Kidney (tissue), 14 donors: ENCODE data around the gene ZDBF2. TPM values are rescaled to one million over a fixed set of nuclear protein-coding genes. Genes with fewer than 3 reads are reported as not detected.

Source experiments
- DNase-seq, 5 donors: peaks; one replicate each; pipeline ENCODE4 v3.0.0-alpha.2; 2013 to 2020
- FAIRE-seq: peaks from 2 replicates; lab custom pipeline; 2012; peaks lifted over from hg19 to GRCh38; lab: Jason Lieb, UNC
- H3K27ac ChIP-seq, 2 donors: one replicate each; pipeline ENCODE4 v1.7.0; 2013; ENCODE audit warnings: low read depth in 2 of 2, low read length in 2 of 2, inconsistent platforms in 1 of 2
- H3K27me3 ChIP-seq: one replicate; pipeline ENCODE4 v1.7.1; 2013; ENCODE audit warnings: low read length, inconsistent platforms; ENCODE audit not compliant: control insufficient read depth, insufficient read depth
- H3K36me3 ChIP-seq, 3 donors: one replicate each; pipeline versions ENCODE4 v1.7.0 to v1.7.1; 2013; ENCODE audit warnings: low read length in 3 of 3, control low read depth in 1 of 3, inconsistent platforms in 1 of 3; ENCODE audit not compliant: insufficient read depth in 3 of 3, control insufficient read depth in 2 of 3
- H3K4me1 ChIP-seq, 3 donors: one replicate each; pipeline versions ENCODE4 v1.7.0 to v1.7.1; 2013; ENCODE audit warnings: low read length in 3 of 3, inconsistent platforms in 1 of 3, low read depth in 1 of 3; ENCODE audit not compliant: control insufficient read depth in 2 of 3, insufficient read depth in 2 of 3
- H3K4me3 ChIP-seq, 3 donors: one replicate each; pipeline versions ENCODE4 v1.7.0 to v1.8.1; 2013; ENCODE audit warnings: low read length in 3 of 3, control low read depth in 1 of 3, inconsistent platforms in 1 of 3
- H3K9ac ChIP-seq, 3 donors: one replicate each; pipeline versions ENCODE4 v1.7.0 to v1.7.1; 2013; ENCODE audit warnings: low read length in 3 of 3, control low read depth in 1 of 3, inconsistent platforms in 1 of 3
- H3K9me3 ChIP-seq, 3 donors: one replicate each; pipeline versions ENCODE4 v1.7.0 to v1.7.1; 2013; ENCODE audit warnings: low read length in 3 of 3, control low read depth in 1 of 3, inconsistent platforms in 1 of 3; ENCODE audit not compliant: control insufficient read depth in 2 of 3, insufficient read depth in 1 of 3
- intact Hi-C: fragments of 100-400 bp; cut with DNase I; formaldehyde crosslinking; loops from one replicate; pipeline ENCODE4 v1.11.1; 2022
- polyA plus RNA-seq: library from polyadenylated mRNA; stranded (reverse); fragments of 350-450 nt; fragmentation: Illumina TruSeq; extraction: RNeasy Lipid Tissue Mini Kit (QIAGEN cat#74804); gene quantifications from one replicate; pipeline ENCODE4 v1.2.3, GENCODE V29; 2014; ENCODE audit warnings: low read depth, low replicate concordance; ENCODE audit not compliant: insufficient read depth
- total RNA-seq: library from RNA; stranded (reverse); fragmentation: NEBNext Ultra II Directional; extraction: Animal tissue kit (Norgen Biotek cat#: 25700); gene quantifications from one replicate; pipeline ENCODE4 v1.2.1, GENCODE V29; 2021
- TF ChIP-seq, protein P1 (sequence below): IDR thresholded peaks from 3 replicates; pipeline ENCODE4 v1.5.1; 2012; ENCODE audit warnings: mild to moderate bottlenecking, moderate library complexity, borderline replicate concordance; ENCODE audit not compliant: insufficient read depth; ENCODE audit errors: extremely low read depth
- donor health status: control.
- donor health status: control.
- donor health status: control.
- donor health status: control.
- donor health status: control.
- donor health status: DM: yes; HTN: yes; CAD: no.
- donor health status: Normal renal cell carcinoma (clear cell type).

ZDBF2 gene
- total and polyA plus RNA-seq, 2 donors from 2014 or later, result 0.90 to 10.5 TPM

DNA sequence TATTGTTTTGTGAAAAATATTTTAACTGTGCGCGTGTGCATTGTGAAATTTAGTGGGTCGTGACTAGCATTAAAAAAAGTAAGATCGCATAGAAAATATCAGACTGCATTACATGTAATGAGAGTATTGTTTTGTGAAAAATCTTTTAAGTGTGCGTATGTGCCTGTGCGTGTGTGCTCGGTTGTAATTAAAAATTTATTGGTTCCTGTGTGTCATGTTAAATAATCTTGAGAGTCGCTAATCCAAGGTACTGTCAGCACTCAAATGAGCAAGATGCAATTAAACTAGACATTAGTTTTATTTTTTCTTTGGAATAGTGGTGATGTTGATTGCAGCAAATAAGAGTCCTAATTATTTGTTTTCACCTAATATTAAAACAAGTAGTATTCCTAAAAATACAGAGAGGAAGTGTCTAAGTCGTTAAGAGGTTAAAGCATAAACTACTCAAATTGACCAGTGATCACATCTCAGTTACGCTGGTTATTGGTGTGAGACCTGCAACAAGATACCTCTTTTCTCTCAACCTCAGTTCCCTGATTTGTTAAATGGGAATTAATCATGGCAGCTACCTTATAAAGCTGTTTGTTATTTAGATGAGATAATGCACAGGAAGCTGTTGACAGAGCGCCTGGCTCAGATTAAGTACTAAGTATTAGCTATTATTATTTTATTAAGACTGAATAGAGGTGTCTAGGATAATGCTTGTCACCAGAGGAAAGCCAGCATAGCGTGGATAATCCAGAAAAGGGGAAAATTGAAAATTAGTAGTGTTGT, 1.9 kb downstream of the ZDBF2 start:
- H3K4me1 ChIP-seq, result no peaks in the 10 kb centered on the region
- H3K36me3 ChIP-seq, result no peaks in the 10 kb centered on the region
- FAIRE-seq, result no peak
- H3K27ac ChIP-seq, result no peak overlapping the region
- H3K27me3 ChIP-seq, result peaks cover 25% of the 10 kb centered on the region
- intact Hi-C loops, result no loop called here
- DNase-seq, result peak in 1 of 5 donors; percentile 16
- TF ChIP-seq, protein P1, sequence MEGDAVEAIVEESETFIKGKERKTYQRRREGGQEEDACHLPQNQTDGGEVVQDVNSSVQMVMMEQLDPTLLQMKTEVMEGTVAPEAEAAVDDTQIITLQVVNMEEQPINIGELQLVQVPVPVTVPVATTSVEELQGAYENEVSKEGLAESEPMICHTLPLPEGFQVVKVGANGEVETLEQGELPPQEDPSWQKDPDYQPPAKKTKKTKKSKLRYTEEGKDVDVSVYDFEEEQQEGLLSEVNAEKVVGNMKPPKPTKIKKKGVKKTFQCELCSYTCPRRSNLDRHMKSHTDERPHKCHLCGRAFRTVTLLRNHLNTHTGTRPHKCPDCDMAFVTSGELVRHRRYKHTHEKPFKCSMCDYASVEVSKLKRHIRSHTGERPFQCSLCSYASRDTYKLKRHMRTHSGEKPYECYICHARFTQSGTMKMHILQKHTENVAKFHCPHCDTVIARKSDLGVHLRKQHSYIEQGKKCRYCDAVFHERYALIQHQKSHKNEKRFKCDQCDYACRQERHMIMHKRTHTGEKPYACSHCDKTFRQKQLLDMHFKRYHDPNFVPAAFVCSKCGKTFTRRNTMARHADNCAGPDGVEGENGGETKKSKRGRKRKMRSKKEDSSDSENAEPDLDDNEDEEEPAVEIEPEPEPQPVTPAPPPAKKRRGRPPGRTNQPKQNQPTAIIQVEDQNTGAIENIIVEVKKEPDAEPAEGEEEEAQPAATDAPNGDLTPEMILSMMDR, result no peak
- no peaks in the 10 kb centered on the region for H3K9me3 ChIP-seq
- H3K4me3 ChIP-seq, result peak overlapping the region in 1 of 3 donors; percentile 81
- H3K9ac ChIP-seq, result no peak overlapping the region

DNA sequence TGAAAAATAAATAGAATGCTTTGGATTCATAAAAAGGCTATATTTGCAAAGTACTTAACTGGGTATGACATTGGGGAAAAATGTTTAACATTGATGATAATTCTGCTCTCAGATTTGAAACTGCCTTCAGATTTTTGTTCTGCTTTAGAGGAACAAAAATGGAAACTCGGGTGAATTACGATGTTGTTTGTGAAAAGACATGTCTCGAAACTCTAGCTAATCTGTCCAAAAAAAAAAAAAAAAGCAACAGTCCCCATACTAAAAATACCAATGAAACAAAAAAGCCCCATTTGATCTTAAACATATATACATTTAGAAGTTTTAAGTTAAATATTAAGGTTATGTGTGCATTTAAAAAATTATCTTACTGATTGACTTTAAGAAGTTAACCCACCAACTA, 3.0 kb downstream of the ZDBF2 start:
- no peaks in the 10 kb centered on the region for H3K9me3 ChIP-seq
- no peak for DNase-seq
- no peaks in the 10 kb centered on the region for H3K36me3 ChIP-seq
- no peak overlapping the region for H3K27ac ChIP-seq
- TF ChIP-seq, protein P1, result no peak
- no peak overlapping the region for H3K4me3 ChIP-seq
- H3K9ac ChIP-seq, result no peak overlapping the region
- intact Hi-C loops, result no loop called here
- H3K4me1 ChIP-seq, result no peaks in the 10 kb centered on the region
- H3K27me3 ChIP-seq, result peaks cover 25% of the 10 kb centered on the region
- FAIRE-seq, result no peak

- Histone ChIP-seq H3K27me3 (no peaks in the 10 kb centered on the region), H3K9me3 (peaks cover 0 to 10% (median 0%) of the 10 kb centered on the region in 3 donors), H3K4me3 (no peak overlapping the region), H3K9ac (no peak overlapping the region), H3K27ac (no peak overlapping the region), H3K4me1 (no peaks in the 10 kb centered on the region), H3K36me3 (no peaks in the 10 kb centered on the region)
- intact Hi-C loops, result no loop called here
- no peak for DNase-seq
- TF ChIP-seq, protein P1, result no peak
- FAIRE-seq, result no peak
Observed at GRCh38 chr2:206282746-206283145, 8.3 kb downstream of the ZDBF2 start.
